ENCODE results near the gene PTPRN2. TPM values are rescaled to one million over a fixed set of nuclear protein-coding genes. Genes with fewer than 3 reads are reported as not detected.

The PTPRN2 gene
- total and polyA plus RNA-seq, 2 donors (not counting 1 experiment from before 2014, with no cell fraction given): 0.54 to 1.2 TPM

DNA sequence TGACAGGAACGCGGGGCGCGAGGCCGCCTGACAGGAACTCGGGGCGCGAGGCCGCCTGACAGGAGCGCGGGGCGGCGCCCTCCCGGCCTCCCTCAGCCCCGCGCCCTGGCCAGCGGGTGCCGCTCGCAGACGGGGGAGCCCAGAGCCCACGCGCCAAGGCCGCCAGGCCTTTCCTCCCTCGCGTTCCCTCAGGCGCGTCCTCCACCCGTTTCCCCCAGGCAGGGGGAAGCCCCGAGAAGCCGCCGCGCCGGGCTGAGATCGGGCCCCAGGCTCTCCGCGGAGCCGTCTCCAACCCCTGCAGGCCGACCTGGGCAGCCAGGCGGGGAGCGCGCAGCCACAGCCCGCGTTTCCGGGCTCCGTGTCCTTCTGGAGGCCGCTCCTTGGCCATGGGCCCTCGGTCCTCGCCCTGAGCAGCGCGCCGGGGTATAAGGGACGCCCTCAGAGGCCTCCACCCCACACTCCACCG is 17.7 kb downstream of the PTPRN2 start:
- H3K27ac ChIP-seq (ENCODE audit: insufficient read depth, low read length): no peak overlapping the region
- H2AFZ ChIP-seq (ENCODE audit: low read length): no peak overlapping the region
- H3K4me3 ChIP-seq (replicated peaks in 1 of 4; ENCODE audit: control extremely low read depth in 1 of 4, insufficient read depth in 1 of 4, low read depth in 3 of 4, low read length in 4 of 4): no peak overlapping the region
- no peak for DNase-seq (ENCODE audit: low read depth in 2 of 2)
- H3K9ac ChIP-seq (ENCODE audit: insufficient read depth, low read length): no peak overlapping the region
- H3K36me3 ChIP-seq (ENCODE audit: control insufficient read depth, insufficient read depth, low read length): no peaks in the 10 kb centered on the region
- no peak overlapping the region for H3K4me2 ChIP-seq (ENCODE audit: extremely low read depth, insufficient read depth, low read length)
- H3K9me3 ChIP-seq (ENCODE audit: control insufficient read depth, insufficient read depth, low read depth, low read length): no peaks in the 10 kb centered on the region
- H3K4me1 ChIP-seq (ENCODE audit: control insufficient read depth, extremely low read depth, insufficient read depth, low read length): no peaks in the 10 kb centered on the region
- no peaks in the 10 kb centered on the region for H4K20me1 ChIP-seq (ENCODE audit: control insufficient read depth, extremely low read depth, insufficient read depth, low read length)
- no peaks in the 10 kb centered on the region for H3K27me3 ChIP-seq (ENCODE audit: control insufficient read depth, insufficient read depth, low read length)
- H3K79me2 ChIP-seq (ENCODE audit: control insufficient read depth, insufficient read depth, low read length): no peaks in the 10 kb centered on the region
- TF ChIP-seq EZH2 (IDR thresholded peaks at IDR 0.05; ENCODE audit: low read length, missing control alignments): no peak
- no peak for TF ChIP-seq CTCF (conservative IDR thresholded peaks at IDR 0.05 in 1 of 2, IDR thresholded peaks at IDR 0.05 in 1 of 2; ENCODE audit: low read depth in 1 of 2, low read length in 2 of 2)

DNA sequence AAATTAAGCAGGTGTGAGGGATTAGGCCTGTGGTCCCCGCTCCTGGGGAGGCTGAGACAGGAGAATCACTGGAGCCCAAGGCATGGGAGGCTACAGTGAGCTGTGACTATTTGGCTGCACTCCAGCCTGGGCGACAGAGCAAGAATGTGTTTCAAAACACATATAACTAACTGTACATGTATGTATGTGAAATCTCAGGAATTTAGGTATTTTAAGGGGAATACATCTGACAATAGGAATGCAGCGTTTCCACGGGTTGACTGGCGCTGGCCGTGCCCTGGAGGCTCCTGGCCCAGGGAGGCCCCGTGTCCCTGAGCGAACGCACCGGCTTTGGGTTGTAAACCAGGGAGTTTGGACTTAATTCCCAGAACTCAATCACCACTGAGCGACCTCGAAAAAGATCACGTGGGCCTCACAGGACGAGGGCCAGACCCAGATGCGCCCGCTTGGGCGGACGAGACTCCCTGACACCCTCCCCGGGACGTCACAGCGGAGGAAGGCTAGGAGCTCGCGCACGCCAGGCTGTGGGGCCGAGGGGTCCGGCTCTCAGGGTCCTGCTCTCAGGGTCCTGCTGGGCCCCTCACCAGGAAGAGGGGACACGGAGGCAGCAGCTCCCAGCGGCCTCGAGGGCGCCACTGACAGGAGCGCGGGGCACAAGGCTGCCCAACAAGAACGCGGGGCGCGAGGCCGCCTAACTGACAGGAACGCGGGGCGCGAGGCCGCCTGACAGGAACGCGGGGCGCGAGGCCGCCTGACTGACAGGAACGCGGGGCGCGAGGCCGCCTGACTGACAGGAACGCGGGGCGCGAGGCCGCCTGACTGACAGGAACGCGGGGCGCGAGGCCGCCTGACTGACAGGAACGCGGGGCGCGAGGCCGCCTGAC is 18.4 kb downstream of the PTPRN2 start:
- Histone ChIP-seq H3K9me3 (ENCODE audit: control insufficient read depth, insufficient read depth, low read depth, low read length) (no peaks in the 10 kb centered on the region), H3K9ac (ENCODE audit: insufficient read depth, low read length) (no peak overlapping the region), H3K36me3 (ENCODE audit: control insufficient read depth, insufficient read depth, low read length) (no peaks in the 10 kb centered on the region), H3K4me3 (replicated peaks in 1 of 4; ENCODE audit: control extremely low read depth in 1 of 4, insufficient read depth in 1 of 4, low read depth in 3 of 4, low read length in 4 of 4) (no peak overlapping the region), H2AFZ (ENCODE audit: low read length) (no peak overlapping the region), H4K20me1 (ENCODE audit: control insufficient read depth, extremely low read depth, insufficient read depth, low read length) (no peaks in the 10 kb centered on the region), H3K4me2 (ENCODE audit: extremely low read depth, insufficient read depth, low read length) (no peak overlapping the region), H3K27me3 (ENCODE audit: control insufficient read depth, insufficient read depth, low read length) (no peaks in the 10 kb centered on the region), H3K27ac (ENCODE audit: insufficient read depth, low read length) (no peak overlapping the region), H3K79me2 (ENCODE audit: control insufficient read depth, insufficient read depth, low read length) (no peaks in the 10 kb centered on the region), H3K4me1 (ENCODE audit: control insufficient read depth, extremely low read depth, insufficient read depth, low read length) (no peaks in the 10 kb centered on the region)
- no peak for TF ChIP-seq EZH2 (IDR thresholded peaks at IDR 0.05; ENCODE audit: low read length, missing control alignments)
- no peak for TF ChIP-seq CTCF (conservative IDR thresholded peaks at IDR 0.05 in 1 of 2, IDR thresholded peaks at IDR 0.05 in 1 of 2; ENCODE audit: low read depth in 1 of 2, low read length in 2 of 2)
- no peak for DNase-seq (ENCODE audit: low read depth in 2 of 2)

DNA sequence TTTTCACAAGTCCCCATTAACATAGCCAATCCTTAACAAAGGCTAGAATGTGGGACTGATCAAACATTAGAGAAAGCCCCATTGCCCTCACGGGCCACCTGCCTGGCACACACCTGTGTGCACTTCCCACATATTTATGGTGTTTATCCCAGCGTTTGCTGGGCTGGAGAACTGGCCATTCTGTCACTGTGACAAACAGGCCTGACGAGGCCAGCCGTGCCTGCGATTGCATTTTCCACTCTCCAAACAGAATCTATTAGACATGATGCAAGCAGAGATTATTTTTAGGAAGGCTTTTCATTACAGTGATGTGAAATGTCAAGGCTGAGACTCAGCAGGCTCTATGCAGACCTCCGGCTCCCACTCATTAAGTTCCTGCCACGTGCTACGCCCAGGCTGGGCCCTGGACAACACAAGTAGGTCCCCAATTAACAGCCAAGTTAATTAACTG is 20.4 kb downstream of the PTPRN2 start:
- Histone ChIP-seq H3K27me3 (ENCODE audit: control insufficient read depth, insufficient read depth, low read length) (no peaks in the 10 kb centered on the region), H3K4me1 (ENCODE audit: control insufficient read depth, extremely low read depth, insufficient read depth, low read length) (no peaks in the 10 kb centered on the region), H3K27ac (ENCODE audit: insufficient read depth, low read length) (no peak overlapping the region), H3K36me3 (ENCODE audit: control insufficient read depth, insufficient read depth, low read length) (no peaks in the 10 kb centered on the region), H2AFZ (ENCODE audit: low read length) (no peak overlapping the region), H3K79me2 (ENCODE audit: control insufficient read depth, insufficient read depth, low read length) (no peaks in the 10 kb centered on the region), H3K9me3 (ENCODE audit: control insufficient read depth, insufficient read depth, low read depth, low read length) (no peaks in the 10 kb centered on the region), H3K4me2 (ENCODE audit: extremely low read depth, insufficient read depth, low read length) (no peak overlapping the region), H4K20me1 (ENCODE audit: control insufficient read depth, extremely low read depth, insufficient read depth, low read length) (no peaks in the 10 kb centered on the region), H3K4me3 (replicated peaks in 1 of 4; ENCODE audit: control extremely low read depth in 1 of 4, insufficient read depth in 1 of 4, low read depth in 3 of 4, low read length in 4 of 4) (no peak overlapping the region), H3K9ac (ENCODE audit: insufficient read depth, low read length) (no peak overlapping the region)
- TF ChIP-seq EZH2 (IDR thresholded peaks at IDR 0.05; ENCODE audit: low read length, missing control alignments) (no peak), CTCF (conservative IDR thresholded peaks at IDR 0.05 in 1 of 2, IDR thresholded peaks at IDR 0.05 in 1 of 2; ENCODE audit: low read depth in 1 of 2, low read length in 2 of 2) (no peak)
- no peak for DNase-seq (ENCODE audit: low read depth in 2 of 2)

All from fibroblast of lung (primary cell).